Common myeloid progenitor, CD34-positive (primary cell): Measurements from ENCODE around the gene ACCS.

Experiments used
- CTCF ChIA-PET: fragments of 350-600 bp; sonication (Branson Sonifier 250); formaldehyde crosslinking; loops from one replicate; lab custom pipeline; 2021; ENCODE audit warnings: antibody characterized with exemption; lab: Charles Lee
- POLR2A ChIA-PET: fragments of 350-600 bp; sonication (Branson Sonifier 250); formaldehyde crosslinking; loops from one replicate; lab custom pipeline; 2021; ENCODE audit warnings: antibody characterized with exemption; lab: Charles Lee
- DNase-seq, 3 donors: peaks; one replicate each; pipeline versions ENCODE4 v3.0.0 to v3.0.0-alpha.2; 2013
- H3K27ac ChIP-seq, 2 experiments: 1 replicate in 1 of 2; 2 replicates in 1 of 2; pipeline ENCODE4 v1.7.0; 2013; ENCODE audit warnings: inconsistent platforms in 2 of 2, low read length in 2 of 2, mild to moderate bottlenecking in 2 of 2, low read depth in 1 of 2, moderate library complexity in 1 of 2; ENCODE audit not compliant: severe bottlenecking in 2 of 2, insufficient read depth in 1 of 2, poor library complexity in 1 of 2
- H3K27me3 ChIP-seq, 5 experiments: replicated peaks in 2 of 5; 1 replicate in 3 of 5; 2 replicates in 2 of 5; pipeline versions ENCODE4 v1.6.1 to v1.7.0; 2013; ENCODE audit warnings: low read length in 4 of 5, mild to moderate bottlenecking in 2 of 5, moderate library complexity in 2 of 5, inconsistent platforms in 1 of 5; ENCODE audit not compliant: insufficient read depth in 5 of 5, control insufficient read depth in 4 of 5
- H3K36me3 ChIP-seq, 4 experiments: 1 replicate in 2 of 4; 2 replicates in 2 of 4; pipeline versions ENCODE4 v1.6.1 to v1.7.0; 2013; ENCODE audit warnings: low read length in 3 of 4, control low read depth in 1 of 4, mild to moderate bottlenecking in 1 of 4; ENCODE audit not compliant: control insufficient read depth in 4 of 4, insufficient read depth in 4 of 4
- H3K4me1 ChIP-seq, 4 experiments: 1 replicate in 3 of 4; 2 replicates in 1 of 4; pipeline versions ENCODE4 v1.6.1 to v1.7.1; 2013; ENCODE audit warnings: low read length in 3 of 4, mild to moderate bottlenecking in 3 of 4, control low read depth in 1 of 4, inconsistent platforms in 1 of 4, moderate library complexity in 1 of 4; ENCODE audit not compliant: control insufficient read depth in 4 of 4, insufficient read depth in 4 of 4; ENCODE audit errors: control extremely low read depth in 1 of 4
- H3K4me3 ChIP-seq, 7 experiments: 1 replicate in 4 of 7; 2 replicates in 3 of 7; pipeline versions ENCODE4 v1.5.1 to v1.7.0; 2013; ENCODE audit warnings: mild to moderate bottlenecking in 7 of 7, low read length in 6 of 7, moderate library complexity in 6 of 7, inconsistent platforms in 2 of 7, low read depth in 2 of 7, control low read depth in 1 of 7; ENCODE audit not compliant: insufficient read depth in 4 of 7, control insufficient read depth in 1 of 7; ENCODE audit errors: extremely low read depth in 1 of 7
- H3K9me3 ChIP-seq, 5 experiments: 1 replicate in 4 of 5; 2 replicates in 1 of 5; pipeline versions ENCODE4 v1.6.1 to v1.7.1; 2013; ENCODE audit warnings: low read length in 4 of 5, mild to moderate bottlenecking in 2 of 5, inconsistent platforms in 1 of 5, low read depth in 1 of 5, moderate library complexity in 1 of 5; ENCODE audit not compliant: control insufficient read depth in 4 of 5, insufficient read depth in 2 of 5; ENCODE audit errors: control extremely low read depth in 1 of 5
- whole genome bisulfite sequencing: methylation state at CpG from one replicate; pipeline ENCODE4 v1.1.5; 2013; ENCODE audit not compliant: insufficient coverage; 5-methylcytosine and 5-hydroxymethylcytosine counted together

ACCS gene

GRCh38 chr11:44072757-44073658 is 6.9 kb downstream of the ACCS start:
- no peaks in the 10 kb centered on the region for H3K27me3 ChIP-seq
- peak overlapping the region in 1 of 2 experiments; percentile 16 for H3K27ac ChIP-seq
- CTCF ChIA-PET = interaction anchor here (0.8 to 1.6 kb wide), 6 partner anchors 12 to 183 kb away, joined by 3 to 6 read pairs (median 3); no protein-coding TSS in a partner anchor
- no peaks in the 10 kb centered on the region for H3K9me3 ChIP-seq
- H3K4me3 ChIP-seq = no peak overlapping the region
- peaks cover 8 to 56% (median 30%) of the 10 kb centered on the region in 4 experiments for H3K36me3 ChIP-seq
- DNase-seq = peak in 1 of 3 donors; percentile 24
- WGBS = 100% methylated on average over 4 of the region's 8 CpGs
- peaks cover 5 to 7% (median 6%) of the 10 kb centered on the region in 4 experiments for H3K4me1 ChIP-seq
- POLR2A ChIA-PET = no interaction called here

DNA sequence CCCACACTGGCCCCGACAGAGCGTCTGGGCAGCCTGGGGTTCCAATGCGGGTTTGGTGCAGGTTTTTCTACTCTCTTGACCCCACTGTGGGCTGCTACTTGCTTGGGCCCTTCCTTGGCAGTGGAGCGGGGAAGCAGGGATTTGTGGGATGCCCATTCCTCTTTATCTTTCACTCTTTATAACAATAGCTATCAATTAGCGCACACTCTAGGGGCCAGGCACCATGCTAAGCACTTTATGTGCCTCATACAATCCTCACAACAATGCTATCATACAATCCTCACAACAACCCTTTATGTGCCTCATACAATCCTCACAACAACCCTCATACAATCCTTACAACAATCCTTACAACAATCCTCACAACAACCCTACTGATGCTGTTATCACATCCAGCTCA is 12.7 kb downstream of the ACCS start:
- Histone ChIP-seq H3K4me3 (no peak overlapping the region), H3K27ac (no peak overlapping the region), H3K36me3 (peaks cover 10 to 57% (median 43%) of the 10 kb centered on the region in 4 experiments), H3K4me1 (peaks cover 5 to 7% (median 6%) of the 10 kb centered on the region in 4 experiments), H3K27me3 (no peaks in the 10 kb centered on the region), H3K9me3 (no peaks in the 10 kb centered on the region)
- DNase-seq = no peak
- POLR2A ChIA-PET = no interaction called here
- CTCF ChIA-PET = interaction anchor here (1.5 to 2.4 kb wide), 2 partner anchors 12 to 15 kb away, joined by 4 to 14 read pairs; partner anchors contain the start of gene ACCS
- WGBS = 98% methylated on average over 5 of the region's 5 CpGs

DNA sequence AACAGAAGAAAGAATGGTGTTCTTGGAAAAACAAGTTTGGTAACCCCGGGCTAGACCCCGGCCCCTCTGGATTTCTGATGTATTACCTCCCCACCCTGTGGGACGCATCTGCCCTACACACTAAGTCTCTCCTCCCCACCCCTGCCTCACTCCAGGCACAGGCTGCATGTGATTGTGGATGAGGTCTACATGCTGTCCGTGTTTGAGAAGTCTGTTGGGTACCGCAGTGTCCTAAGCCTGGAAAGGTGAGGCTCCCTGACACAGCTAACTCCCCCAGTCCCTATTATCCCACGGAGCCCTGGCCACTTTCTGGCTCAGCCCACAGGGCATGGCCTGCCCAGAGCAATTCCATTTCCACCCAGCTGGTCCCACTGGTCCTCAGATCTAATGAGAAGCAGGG is 13.3 kb downstream of the ACCS start:
- DNase-seq = no peak
- Histone ChIP-seq H3K27ac (no peak overlapping the region), H3K9me3 (no peaks in the 10 kb centered on the region), H3K27me3 (no peaks in the 10 kb centered on the region), H3K36me3 (peaks cover 10 to 61% (median 46%) of the 10 kb centered on the region in 4 experiments), H3K4me1 (peaks cover 3 to 7% (median 6%) of the 10 kb centered on the region in 4 experiments), H3K4me3 (no peak overlapping the region)
- CTCF ChIA-PET = interaction anchor here (1.5 to 2.4 kb wide), 2 partner anchors 13 to 15 kb away, joined by 4 to 14 read pairs; partner anchors contain the start of gene ACCS
- POLR2A ChIA-PET = no interaction called here
- WGBS = 100% methylated on average over 2 of the region's 6 CpGs

DNA sequence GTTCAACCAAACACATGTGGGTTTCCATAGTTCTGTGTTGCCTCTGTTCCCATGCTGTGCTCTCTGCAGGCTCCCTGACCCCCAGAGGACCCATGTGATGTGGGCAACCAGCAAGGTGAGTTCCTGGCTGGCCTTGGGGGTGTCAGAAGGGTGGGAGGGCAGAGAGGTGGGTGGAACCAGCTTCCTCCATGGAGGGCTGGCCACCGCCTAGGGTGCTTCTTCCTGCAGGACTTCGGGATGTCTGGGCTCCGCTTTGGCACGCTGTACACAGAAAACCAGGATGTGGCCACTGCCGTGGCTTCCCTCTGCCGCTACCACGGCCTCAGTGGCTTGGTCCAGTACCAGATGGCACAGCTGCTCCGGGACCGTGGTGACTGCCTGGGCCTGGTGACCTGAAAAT is 14.9 kb downstream of the ACCS start:
- WGBS = 92% methylated on average over 9 of the region's 9 CpGs
- H3K36me3 ChIP-seq = peaks cover 10 to 54% (median 37%) of the 10 kb centered on the region in 4 experiments
- ChIA-PET POLR2A (no interaction called here), CTCF (interaction anchor here (1.3 kb wide), 1 partner anchor 12 kb away, joined by 3 read pairs; no protein-coding TSS in a partner anchor)
- no peak for DNase-seq
- H3K4me1 ChIP-seq = no peaks in the 10 kb centered on the region
- no peak overlapping the region for H3K27ac ChIP-seq
- no peaks in the 10 kb centered on the region for H3K27me3 ChIP-seq
- peaks cover 0 to 4% (median 0%) of the 10 kb centered on the region in 5 experiments for H3K9me3 ChIP-seq
- no peak overlapping the region for H3K4me3 ChIP-seq

DNA sequence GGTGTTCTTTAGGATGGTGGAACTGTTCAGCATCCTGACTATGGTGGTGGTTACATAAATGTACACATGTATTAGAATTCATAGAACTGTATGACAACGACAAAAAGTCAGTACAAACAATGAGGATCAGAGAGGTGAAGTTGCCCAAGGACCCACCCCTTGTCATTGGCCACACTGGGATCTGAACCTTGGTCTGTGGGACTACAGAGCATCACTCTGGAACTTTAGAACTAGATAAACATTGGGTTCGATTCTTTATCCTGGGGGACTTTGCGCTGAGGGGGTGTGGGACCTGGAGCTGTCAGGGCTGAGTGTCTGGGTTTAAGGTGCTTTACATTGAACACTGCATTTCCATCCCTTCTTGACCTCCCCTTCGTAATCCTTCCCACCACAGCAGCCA is 16.6 kb downstream of the ACCS start:
- Histone ChIP-seq H3K27me3 (no peaks in the 10 kb centered on the region), H3K4me3 (no peak overlapping the region), H3K4me1 (peaks cover 0 to 2% (median under 1%) of the 10 kb centered on the region in 4 experiments), H3K9me3 (peaks cover 0 to 4% (median 0%) of the 10 kb centered on the region in 5 experiments), H3K27ac (no peak overlapping the region), H3K36me3 (peaks cover 7 to 47% (median 30%) of the 10 kb centered on the region in 4 experiments)
- WGBS = 100% methylated on average over 3 of the region's 4 CpGs
- CTCF ChIA-PET = interaction anchor here (1.4 to 2.2 kb wide), 4 partner anchors 9 to 22 kb away, joined by 4 to 8 read pairs (median 4); partner anchors contain the start of genes ACCS and EXT2
- DNase-seq = no peak
- POLR2A ChIA-PET = no interaction called here

DNA sequence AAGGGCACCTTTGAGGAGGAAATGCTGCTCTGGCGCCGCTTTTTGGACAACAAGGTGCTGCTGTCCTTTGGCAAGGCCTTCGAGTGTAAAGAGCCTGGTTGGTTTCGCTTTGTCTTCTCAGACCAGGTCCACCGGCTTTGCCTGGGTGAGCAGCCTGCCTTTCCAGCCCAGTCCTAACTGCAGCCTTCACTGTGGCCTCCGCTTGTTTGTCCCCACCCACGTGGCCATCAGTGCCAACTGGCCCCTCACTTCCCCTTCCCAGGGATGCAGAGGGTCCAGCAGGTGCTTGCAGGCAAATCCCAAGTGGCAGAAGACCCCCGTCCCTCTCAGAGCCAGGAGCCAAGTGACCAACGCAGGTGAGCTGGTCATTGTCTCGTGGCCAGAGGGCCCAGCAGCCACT is 17.4 kb downstream of the ACCS start:
- CTCF ChIA-PET = interaction anchor here (1.3 to 2.2 kb wide), 2 partner anchors 13 to 21 kb away, joined by 3 to 8 read pairs; no protein-coding TSS in a partner anchor
- 92% methylated on average over 10 of the region's 10 CpGs for WGBS

More for the DNA sequence above, 17.4 kb downstream of the ACCS start:
- Histone ChIP-seq H3K4me1 (peaks cover 0 to 3% (median 2%) of the 10 kb centered on the region in 4 experiments), H3K36me3 (peaks cover 7 to 40% (median 29%) of the 10 kb centered on the region in 4 experiments), H3K27me3 (no peaks in the 10 kb centered on the region), H3K27ac (no peak overlapping the region), H3K9me3 (peaks cover 0 to 4% (median 0%) of the 10 kb centered on the region in 5 experiments), H3K4me3 (no peak overlapping the region)
- POLR2A ChIA-PET = no interaction called here
- DNase-seq = no peak
